GM04504 (cell line): ENCODE results near the gene STMN3.
"Not testable (repeated sequence)": the region's sequence is repeated elsewhere in the genome, so short reads cannot be mapped to it uniquely, and the experiment has no call there.

ENCODE experiments used
- DNase-seq: peaks from one replicate; pipeline ENCODE4 v3.0.0-alpha.2; 2012; ENCODE audit warnings: low read depth

Gene STMN3

DNA sequence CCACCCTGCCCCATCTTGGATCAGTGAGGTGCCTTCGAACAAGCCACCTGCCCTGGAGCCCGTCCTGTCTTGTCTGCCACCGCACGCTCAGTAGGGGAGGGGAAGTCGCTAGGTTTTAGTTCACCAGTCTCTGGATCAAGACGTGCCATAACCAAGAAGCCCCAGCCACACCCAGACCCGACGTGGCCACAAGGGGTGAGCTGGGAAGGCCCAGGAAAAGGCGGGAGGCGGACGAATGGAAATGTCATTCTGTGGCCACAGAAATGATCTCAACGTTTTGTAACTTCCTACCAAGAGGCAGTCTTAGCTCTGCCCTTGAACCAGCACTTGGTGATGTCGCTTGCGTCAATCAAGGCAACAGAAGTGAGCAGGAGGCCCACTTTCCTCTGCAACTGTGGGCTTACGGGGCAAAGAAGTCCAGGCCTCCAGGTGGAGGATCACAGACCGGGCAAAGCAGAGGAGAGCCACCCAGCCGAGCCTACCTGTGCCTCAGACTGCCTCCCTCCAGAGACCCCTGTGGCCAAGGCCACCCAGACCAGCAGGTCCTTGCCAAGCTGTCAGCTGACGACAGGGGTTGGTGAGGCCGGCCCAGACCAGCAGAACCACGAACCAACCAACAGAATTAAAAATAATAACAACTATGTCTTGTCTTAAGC, 40.8 kb downstream of the STMN3 start:
- DNase-seq: no peak

DNA sequence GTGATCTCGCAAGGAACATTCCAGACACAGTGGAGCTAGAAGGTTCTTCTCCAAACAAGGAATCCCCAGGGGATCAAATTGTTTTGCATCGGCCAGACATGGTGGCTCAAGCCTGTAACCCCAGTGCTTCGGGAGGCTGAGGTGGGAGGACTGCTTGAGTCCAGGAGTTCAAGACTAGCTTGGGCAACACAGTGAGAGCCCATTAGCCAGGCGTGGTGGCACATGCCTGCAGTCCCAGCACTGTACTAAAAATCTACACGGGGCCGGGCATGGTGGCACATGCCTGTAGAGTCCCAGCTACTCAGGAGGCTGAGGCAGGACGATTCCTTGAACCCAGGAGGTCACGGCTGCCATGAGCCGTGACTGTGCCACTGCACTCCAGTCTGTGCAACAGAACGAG, 41.6 kb downstream of the STMN3 start:
- DNase-seq: no peak

DNA sequence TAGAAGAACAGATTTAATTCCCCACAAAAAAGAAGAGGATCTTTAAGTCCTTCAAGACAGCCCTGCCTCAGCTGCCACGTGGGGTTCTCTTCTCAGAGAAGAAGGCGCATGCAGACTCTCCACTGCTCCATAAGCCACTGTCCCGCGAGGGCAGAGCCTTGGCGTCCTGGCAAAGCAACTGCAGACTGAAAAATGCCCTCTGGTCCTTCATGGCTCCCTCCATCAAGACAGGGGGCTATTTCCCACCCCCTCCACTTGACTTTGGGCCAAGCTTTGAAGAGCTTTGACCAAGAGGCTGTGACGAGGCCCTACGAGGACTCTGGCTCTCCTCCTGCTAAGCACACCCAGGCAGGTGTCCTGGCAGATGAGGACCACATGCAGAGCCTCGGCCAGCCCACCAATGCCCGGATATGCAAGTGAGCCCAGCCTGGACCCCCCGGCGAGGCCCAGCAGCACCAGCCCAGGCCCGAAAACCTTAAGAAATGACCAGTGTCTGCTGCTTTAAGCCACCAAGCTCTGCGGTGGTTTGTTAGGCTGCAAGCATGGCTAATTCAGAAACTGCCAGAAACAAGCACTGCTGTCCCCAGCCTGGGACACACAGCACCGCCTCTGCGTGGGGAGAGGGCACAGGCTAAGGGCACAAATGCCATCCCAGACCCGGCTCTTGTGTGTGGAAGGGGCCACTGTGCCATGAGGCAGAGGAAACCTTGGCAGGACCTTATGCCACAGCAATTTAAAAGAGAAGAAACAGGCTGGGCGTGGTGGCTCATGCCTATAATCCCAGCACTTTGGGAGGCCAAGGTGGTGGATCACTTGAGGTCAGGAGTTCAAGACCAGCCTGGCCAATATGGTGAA, 42.4 kb downstream of the STMN3 start:
- DNase-seq: no peak

DNA sequence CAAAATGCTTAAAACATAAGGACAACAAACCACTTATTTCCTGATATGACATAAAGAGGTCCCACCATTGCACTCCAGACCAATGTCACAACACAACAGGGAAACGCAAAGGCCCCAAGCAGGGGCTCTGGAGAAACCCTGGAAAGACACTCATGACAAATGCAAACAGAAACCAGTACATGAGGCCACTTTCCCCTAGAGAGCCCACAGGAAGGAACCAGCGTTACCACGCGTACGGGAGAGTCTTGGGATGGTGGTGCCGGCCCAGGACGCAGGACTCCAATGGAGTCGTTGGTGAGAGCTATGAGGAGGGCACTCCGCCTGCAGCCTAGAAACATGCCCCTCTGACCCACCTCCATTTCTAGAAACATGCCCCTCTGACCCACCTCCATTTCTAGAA, 46.5 kb downstream of the STMN3 start:
- DNase-seq: no peak

DNA sequence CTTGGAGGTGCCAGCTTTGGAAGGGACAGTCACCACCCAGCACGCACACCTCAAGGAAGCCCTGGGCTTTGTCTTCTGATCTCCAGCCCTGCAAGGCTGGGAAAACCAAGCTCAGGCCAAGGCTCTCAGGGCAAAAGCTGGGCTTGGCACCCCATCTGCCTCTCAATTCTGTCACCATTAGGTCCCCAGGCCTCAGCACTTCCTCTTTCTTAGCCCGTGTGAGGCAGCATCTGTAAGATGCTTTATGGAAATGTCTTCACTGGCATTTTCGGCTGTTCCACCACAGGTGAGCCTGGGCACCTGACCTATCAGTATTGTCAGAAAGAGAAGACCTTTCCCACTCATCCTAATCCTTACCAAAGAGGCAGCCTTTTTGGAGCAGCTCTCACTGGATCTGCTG, 50.9 kb downstream of the STMN3 start:
- DNase-seq: no peak

DNA sequence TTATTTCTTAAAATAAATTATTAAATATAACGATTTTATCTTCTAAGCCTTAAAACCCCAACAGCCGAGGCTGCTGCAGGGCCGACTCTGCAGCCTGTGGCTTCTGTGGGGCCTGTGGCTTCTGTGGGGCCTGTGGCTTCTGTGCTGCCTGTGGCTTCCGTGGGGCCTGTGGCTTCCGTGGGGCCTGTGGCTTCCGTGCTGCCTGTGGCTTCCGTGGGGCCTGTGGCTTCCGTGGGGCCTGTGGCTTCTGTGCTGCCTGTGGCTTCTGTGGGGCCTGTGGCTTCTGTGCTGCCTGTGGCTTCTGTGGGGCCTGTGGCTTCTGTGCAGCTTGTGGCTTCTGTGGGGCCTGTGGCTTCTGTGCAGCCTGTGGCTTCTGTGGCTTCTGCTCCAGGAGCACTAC, 51.5 kb downstream of the STMN3 start:
- DNase-seq: not testable (repeated sequence)

DNA sequence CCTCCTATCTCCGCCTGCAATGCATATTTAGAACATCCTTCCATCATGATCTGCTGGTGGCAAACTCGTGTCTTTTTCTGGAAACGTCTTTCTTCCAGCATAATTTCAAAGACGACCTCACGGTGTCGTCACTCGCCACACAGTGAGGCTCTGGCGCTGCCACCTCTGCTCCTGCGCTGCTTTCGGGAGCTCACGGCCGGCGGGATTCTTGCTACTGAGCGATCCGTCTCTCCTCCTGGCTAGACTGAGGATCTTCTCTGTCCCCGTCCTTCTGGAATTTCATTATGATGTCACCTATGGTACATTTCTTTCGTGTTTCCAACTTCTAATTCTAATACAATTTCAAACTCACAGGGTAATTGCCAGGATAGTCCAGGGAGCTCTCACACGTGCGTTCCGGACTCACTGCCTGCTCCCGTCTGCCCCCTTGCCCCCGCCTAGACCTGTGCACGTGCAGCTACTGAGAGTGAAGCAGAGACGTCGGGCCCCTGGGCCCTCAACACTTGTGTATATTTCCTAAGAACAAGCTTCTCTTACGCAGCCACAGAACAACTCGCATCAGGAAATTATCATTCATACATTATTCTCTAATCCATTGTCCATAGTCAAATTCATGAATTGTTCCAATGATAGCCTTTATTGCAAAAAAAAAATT, 53.7 kb downstream of the STMN3 start:
- no peak for DNase-seq

DNA sequence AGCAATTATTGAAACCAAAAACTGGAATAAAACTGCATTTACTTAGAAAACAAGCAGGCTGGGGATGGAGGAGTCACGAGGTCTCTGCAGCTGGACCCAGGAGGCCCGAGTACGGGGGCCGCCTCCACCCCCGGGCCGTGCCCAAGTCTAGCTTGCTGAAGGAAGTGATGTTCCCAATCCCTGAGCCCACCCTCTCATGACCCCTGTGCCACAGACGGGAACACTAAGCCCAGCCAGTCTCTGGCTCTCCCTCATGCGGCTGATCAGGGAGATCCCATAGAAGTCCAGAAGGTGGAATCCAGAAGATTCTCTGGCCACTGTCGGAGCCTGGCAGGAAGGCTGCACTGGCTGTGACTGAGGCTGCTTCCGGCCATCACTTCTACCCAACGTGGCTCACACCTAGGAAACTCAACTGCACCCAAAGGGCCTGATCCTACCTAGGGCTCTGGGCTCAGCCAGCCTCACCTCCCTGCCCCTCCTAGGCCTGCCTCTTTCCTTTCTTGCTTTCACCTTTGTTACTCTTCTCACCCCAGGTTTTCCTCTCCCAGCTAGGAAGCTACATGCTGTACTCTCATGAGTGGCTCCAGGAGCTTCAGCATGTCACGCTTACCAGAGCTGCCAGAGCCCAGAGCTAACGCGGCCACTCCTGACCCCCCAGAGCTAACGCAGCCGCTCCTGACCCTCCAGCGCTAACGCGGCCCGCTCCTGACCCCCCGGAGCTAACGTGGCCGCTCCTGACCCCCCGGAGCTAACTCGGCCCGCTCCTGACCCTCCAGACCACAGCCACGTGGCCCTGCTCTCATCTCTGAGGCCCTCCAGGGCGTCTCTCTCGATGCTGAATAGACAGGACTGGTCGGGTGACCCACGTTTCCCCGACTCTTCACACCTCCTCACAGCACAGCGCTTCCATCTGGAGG, 54.5 kb downstream of the STMN3 start:
- no peak for DNase-seq

DNA sequence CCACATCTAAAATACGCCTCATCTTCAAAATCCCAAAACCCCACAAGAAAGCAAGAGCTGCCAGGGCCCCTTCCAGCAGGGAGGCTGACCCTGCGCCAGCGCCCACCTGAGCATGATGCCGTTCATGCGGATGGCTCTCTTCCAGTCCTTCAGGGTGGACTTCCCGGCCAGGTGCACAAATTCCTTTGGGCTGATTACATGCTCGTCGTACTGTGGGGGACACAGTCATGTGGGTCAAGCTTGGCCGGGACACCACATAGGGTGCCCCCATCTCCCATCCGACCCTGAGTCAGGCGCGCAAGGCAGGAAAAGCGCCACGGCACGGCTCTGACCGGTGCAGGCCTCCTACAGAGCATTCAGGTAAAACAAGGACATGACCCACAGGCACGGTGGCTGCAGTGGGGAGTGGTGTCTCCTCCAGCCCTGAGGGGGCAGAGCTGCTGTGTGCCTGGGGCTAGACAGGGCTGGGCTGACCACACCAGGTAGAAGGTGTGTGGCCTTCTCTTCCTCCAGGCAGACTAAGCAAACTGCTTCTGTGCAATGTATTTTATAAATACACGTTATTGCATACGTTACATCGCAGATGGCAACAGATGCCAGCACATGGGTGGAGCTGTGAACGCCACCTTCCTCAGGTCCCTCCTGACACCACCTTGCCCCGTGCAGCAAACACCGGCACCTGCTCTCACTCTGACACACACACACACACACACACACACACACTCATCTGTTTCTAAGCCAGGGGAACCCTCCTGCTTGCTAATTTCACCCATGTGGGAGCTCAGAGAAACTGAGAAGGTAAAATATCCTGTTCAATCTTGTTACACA, 55.4 kb downstream of the STMN3 start:
- no peak for DNase-seq

DNA sequence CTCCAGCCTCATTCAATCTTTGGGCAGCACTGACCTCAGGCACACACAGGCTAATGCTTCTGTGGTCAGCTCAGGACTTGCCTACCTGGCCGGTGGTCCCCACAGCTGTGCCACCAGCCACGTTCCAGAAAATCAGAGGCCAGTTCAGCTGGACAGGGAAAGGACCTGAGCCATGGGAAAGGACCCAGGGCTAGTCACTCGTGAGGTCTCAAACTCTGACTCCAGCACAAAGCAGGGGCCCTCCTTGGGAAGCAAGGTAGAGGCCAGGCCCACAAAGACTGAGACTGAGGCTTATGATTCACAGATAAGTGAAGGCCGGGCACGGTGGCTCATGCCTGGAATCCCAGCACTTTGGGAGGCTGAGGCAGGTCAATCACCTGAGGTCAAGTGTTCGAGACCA, 56.8 kb downstream of the STMN3 start:
- no peak for DNase-seq

DNA sequence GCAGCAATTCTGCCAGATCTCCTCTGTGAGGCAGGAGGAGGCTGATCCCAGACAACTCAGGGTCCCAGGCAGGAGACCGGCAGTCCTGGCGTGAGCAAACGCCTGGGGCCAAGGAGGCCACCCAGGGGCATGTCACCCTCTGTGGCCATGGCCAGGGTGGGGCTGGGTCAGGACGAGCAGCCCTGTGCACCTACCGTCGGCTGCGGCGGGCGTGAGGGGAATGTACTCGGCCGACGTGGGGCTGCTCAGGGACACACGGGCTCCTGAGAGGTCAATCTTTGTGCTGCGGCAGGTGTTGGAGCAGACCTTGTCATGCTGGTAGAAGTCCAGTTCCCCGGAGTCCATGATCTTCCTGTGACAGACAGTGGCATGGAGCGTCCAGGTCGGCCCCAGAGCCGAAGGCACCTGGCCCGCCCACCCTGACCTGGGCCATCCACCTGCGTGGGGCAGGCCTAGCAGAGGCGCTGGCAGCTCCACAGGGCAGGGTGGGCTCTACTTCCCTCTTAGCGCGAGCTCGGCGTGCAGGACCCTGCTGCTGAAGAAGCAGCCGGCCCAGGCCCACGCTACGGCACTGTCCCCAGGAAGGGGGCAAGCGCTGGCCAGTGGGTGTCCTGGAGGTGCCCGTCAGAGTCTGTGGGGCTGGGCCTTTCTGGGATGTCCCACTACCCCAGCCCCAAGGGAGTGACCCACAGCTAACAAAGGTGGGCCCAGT, 57.7 kb downstream of the STMN3 start:
- DNase-seq: no peak

DNA sequence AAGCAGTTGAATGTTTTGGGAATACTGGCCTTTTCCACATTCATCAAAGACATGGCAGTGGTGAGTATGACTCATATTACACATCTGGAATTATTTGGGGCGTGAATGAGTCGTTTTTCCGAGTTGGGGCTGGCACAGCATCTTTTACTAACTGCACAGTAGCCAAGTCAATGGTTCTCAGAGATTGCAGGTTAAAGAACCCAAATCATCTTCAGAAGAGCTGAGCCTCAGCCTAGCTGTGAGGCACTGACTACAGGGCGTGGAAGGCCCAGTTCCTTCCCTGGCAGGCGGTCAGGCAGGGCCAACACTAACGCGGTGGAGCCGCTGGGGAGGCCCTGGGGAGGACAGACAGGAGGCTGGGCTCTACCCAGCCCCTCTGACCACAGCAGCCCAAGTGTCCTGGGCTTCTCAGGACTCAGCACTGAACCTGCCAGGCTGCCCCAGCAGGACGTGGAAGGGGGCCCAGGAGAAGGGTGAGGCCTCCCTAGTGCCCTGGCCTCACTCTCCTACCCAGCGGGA, 59.1 kb downstream of the STMN3 start:
- peak; percentile 88 for DNase-seq

DNA sequence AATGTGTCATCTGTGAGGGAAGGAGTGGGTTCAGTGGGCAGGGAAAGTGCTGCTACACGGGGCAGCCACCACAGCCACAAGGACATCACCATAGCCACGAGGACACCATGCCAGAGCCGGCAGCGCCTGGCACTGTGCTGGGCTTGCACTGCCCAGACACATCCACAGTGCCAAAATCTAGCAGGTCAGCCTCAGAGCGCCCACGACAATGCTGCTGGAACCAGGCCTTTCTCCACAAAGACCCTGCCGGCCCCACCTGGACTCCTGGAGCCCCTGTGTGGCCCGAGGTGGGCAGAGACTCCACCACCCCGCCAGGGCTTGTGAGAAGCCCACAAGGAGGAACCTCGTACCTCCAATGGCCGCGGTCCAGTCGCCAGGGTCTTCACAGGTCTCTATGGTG, 60.6 kb downstream of the STMN3 start:
- no peak for DNase-seq

DNA sequence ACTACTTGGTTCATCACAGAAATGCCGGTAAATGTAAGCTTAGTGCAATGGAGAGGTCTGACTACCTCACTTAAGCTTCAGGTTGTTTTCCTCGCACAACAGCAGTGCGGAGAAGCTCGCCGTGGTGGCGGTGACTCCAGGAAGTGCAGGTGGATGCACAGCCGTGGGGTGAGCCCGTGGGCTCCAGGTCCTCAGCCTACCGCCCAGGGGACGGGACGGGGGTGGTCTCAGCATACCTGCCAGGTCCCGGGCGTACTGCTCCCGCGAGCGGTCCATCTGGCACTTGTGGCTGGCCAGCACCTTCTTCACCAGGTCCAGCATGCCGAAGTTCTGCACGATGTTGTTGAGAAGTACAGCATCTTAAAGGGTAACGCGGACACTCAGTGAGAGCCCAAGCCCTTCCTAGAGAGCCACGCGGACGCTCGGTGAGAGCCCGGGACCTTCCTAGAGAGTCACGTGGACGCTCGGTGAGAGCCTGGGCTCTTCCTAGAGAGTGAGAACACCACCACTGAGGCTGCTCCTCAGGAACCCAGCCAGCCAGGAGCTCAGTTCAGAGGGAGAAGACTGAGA, 61.4 kb downstream of the STMN3 start:
- no peak for DNase-seq

DNA sequence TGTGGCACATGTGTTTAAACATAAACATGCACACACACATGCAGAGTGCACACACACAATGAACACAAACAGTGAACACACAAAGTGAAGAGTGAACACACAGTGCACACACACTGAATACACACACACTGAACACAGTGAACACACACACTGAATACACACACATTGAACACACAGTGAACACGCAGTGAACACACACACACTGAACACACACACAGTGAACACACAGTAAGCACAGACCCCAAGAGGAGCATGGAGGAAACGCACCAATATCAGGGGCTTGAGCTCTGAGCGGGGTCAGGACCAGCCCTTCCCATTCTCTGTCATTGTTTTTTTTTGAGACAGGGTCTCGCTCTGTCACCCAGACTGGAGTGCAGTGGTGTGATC, 62.1 kb downstream of the STMN3 start:
- no peak for DNase-seq

DNA sequence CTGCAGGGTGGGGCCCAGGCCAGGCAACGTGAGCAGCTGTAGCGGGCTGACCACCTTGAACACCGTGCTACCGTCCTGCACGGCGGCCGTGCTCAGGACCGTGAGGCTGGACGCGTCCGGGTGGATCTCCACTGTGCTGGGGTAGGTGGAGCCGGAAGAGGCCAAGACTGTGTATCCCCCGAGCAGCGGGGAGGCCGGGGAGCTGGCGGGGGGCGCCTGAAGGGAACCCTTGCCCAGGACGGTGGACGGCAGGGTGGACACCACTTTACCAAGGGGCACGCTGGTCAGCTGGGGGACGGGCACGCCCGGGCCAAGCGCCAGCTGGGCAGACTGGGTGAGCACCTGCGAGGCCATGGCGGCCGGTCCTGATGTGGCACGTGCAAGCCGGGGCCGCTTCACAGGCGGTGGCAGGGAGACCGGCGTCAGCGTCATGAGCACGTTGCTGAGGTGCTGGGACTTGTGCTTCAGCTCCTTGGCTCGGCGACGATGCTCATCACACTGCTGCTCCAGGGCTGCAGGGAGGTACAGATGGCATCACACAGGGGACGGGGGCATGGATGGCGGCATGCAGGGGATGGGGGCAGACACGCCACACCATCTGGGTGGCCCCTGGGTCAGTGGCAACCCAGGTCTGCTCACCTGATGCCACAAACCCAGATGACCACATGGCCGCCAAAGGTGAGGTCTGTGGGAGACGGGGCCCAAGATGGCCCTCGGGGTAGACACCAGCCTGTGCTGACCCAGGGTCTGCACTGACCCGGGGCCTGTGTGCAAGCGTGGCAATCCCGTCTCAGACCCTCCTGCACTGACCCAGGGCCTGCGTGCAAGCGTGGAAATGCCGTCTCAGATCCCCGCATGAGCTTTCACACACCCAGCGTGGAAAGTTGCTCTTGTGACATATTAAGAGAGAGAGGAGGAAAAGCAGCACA, 62.7 kb downstream of the STMN3 start:
- DNase-seq: no peak
